Measurements from ENCODE around the gene FAF1. TPM values are rescaled to one million over a fixed set of nuclear protein-coding genes. Genes with fewer than 3 reads are reported as not detected.
A peak's percentile ranks its signal among the peaks of the same experiment; 100 is the strongest.

Gene FAF1
- total and polyA plus RNA-seq, 8 donors, result 47.4 to 58.3 (median 53.2) TPM

GRCh38 chr1:50972766-50973165 lies 12.7 kb upstream of the FAF1 start:
- no peak for ATAC-seq
- DNase-seq, result no peak
- Histone ChIP-seq H3K4me1 (peaks cover 0 to 29% of the 10 kb centered on the region in 2 donors), H3K36me3 (no peaks in the 10 kb centered on the region), H3K27me3 (peaks cover 0 to 16% of the 10 kb centered on the region in 2 donors), H3K9me3 (no peaks in the 10 kb centered on the region), H3K27ac (no peak overlapping the region), H3K4me3 (no peak overlapping the region)
- TF ChIP-seq, protein P1, sequence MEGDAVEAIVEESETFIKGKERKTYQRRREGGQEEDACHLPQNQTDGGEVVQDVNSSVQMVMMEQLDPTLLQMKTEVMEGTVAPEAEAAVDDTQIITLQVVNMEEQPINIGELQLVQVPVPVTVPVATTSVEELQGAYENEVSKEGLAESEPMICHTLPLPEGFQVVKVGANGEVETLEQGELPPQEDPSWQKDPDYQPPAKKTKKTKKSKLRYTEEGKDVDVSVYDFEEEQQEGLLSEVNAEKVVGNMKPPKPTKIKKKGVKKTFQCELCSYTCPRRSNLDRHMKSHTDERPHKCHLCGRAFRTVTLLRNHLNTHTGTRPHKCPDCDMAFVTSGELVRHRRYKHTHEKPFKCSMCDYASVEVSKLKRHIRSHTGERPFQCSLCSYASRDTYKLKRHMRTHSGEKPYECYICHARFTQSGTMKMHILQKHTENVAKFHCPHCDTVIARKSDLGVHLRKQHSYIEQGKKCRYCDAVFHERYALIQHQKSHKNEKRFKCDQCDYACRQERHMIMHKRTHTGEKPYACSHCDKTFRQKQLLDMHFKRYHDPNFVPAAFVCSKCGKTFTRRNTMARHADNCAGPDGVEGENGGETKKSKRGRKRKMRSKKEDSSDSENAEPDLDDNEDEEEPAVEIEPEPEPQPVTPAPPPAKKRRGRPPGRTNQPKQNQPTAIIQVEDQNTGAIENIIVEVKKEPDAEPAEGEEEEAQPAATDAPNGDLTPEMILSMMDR (IDR thresholded peaks at IDR 0.05), result no peak
- intact Hi-C loops (cut with DNase I), result no loop called here

DNA sequence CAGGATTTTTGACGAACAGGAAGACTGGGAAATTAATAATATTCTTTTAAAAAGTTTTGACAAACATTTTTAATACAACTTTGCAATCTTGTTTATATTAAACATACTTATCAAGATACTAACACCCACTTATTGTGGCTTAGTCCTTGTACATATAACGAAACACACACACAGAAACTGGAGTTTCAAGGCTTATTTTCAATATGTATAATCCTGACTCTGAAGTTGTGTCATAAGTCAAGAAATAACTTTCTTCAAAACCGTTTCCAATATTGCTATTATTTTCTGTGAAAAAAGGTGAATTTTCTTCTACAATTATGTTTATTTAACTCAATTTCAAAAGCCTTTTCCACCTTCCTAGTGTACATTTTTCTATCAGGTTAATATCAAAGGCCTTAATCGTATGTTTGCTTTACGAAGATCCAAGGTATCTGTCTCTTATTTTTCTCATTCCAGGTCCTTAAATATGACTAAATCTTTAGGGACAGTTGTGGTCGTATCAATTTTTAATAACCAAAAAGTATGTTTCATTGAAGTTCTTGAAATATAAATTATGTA lies 11.8 kb upstream of the FAF1 start:
- Histone ChIP-seq H3K9me3 (no peaks in the 10 kb centered on the region), H3K36me3 (no peaks in the 10 kb centered on the region), H3K27ac (no peak overlapping the region), H3K4me1 (peaks cover 0 to 34% of the 10 kb centered on the region in 2 donors), H3K4me3 (peak overlapping the region; percentile 71 to 88), H3K27me3 (peaks cover 0 to 6% of the 10 kb centered on the region in 2 donors)
- TF ChIP-seq, protein P1 (IDR thresholded peaks at IDR 0.05), result no peak
- intact Hi-C loops (cut with DNase I), result no loop called here
- no peak for DNase-seq
- no peak for ATAC-seq

GRCh38 chr1:50970931-50971582 lies 11.0 kb upstream of the FAF1 start:
- H3K27ac ChIP-seq, result peak overlapping the region; percentile 97
- no peak for ATAC-seq

DNA sequence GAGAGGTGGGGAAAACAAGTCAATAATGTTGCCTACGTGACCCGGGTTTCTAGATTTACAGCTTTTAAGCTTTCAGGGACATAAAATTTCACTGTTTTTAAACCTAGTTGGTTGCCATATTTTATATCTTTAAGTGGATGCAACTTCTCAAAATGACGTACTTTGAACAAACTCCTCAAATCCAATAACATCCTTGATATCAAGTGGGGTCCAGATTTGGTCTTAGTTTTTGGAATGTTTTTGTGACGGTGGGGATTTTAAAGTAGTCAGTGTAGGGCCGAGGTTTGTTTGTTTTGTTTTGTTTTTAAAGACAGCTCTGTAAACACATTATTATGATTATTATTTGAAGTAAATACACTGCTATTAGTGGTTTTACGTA lies 10.4 kb upstream of the FAF1 start:
- Histone ChIP-seq H3K4me1 (peaks cover 0 to 27% of the 10 kb centered on the region in 2 donors), H3K36me3 (no peaks in the 10 kb centered on the region), H3K9me3 (no peaks in the 10 kb centered on the region), H3K4me3 (peak overlapping the region; percentile 71 to 88), H3K27ac (peak overlapping the region; percentile 97), H3K27me3 (no peaks in the 10 kb centered on the region)
- intact Hi-C loops (cut with DNase I), result no loop called here
- ATAC-seq, result no peak
- TF ChIP-seq, protein P1 (IDR thresholded peaks at IDR 0.05), result no peak
- DNase-seq, result no peak

More at GRCh38 chr1:50970931-50971582, 11.0 kb upstream of the FAF1 start:
- intact Hi-C loops (cut with DNase I), result no loop called here
- DNase-seq, result no peak
- H3K9me3 ChIP-seq, result no peaks in the 10 kb centered on the region
- TF ChIP-seq, protein P1 (IDR thresholded peaks at IDR 0.05), result no peak
- peak overlapping the region; percentile 71 to 88 for H3K4me3 ChIP-seq
- no peaks in the 10 kb centered on the region for H3K36me3 ChIP-seq
- H3K27me3 ChIP-seq, result no peaks in the 10 kb centered on the region
- peaks cover 0 to 27% of the 10 kb centered on the region in 2 donors for H3K4me1 ChIP-seq

DNA sequence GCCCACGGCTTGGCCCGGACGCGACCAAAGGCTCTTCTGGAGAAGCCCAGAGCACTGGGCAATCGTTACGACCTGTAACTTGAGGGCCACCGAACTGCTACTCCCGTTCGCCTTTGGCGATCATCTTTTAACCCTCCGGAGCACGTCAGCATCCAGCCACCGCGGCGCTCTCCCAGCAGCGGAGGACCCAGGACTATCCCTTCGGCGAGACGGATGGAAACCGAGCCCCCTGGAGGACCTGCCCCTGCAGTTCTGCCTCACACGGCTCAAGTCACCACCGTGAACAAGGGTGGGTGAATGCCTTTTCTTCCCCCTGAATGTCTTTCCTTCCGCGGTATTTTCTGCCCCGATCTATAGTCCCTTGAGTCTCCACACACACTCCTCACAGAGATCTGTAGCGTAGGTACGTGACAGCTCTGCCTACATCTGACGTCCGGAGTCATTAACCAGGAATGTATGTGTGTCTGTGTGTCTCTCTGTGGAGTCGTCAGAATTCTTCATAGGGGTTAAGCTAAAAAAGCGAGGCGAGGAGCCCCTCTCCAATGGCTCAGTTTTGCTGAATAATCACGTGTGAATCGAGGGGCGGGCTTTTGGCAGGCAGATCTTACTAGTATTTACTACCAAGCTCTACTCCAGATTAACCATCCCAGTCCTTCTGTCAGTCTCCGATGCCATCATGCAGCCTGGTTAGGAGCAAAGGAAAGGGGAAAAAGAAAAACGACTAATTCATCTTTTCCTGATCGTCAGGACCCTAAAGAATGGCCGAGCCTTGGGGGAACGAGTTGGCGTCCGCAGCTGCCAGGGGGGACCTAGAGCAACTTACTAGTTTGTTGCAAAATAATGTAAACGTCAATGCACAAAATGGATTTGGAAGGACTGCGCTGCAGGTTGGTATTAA lies 9.8 kb upstream of the FAF1 start, which contains the start of gene CDKN2C:
Gene CDKN2C (plus strand): TSS at position 635 of the 898 bp plus-strand sequence. CDS start 124 bp downstream, at position 759.
- peak within 1 kb of the TSS; percentile 97 for H3K27ac ChIP-seq
- TF ChIP-seq, protein P1 (IDR thresholded peaks at IDR 0.05), result no peak
- H3K4me3 ChIP-seq, result peak within 1 kb of the TSS; percentile 71 to 88

More for the DNA sequence above, 9.8 kb upstream of the FAF1 start, which contains the start of gene CDKN2C:
- intact Hi-C loops (cut with DNase I), result no loop called here
- H3K36me3 ChIP-seq, result no peaks in the 10 kb centered on the region
- peak; percentile 51 for ATAC-seq
- DNase-seq, result peak; percentile 78 to 89 (median 88)
- H3K9me3 ChIP-seq, result no peaks in the 10 kb centered on the region
- H3K27me3 ChIP-seq, result no peaks in the 10 kb centered on the region
- H3K4me1 ChIP-seq, result peaks cover 0 to 27% of the 10 kb centered on the region in 2 donors
